GM21526 (cell line): Measurements from ENCODE around the gene SMOC1.

Experiments
- ATAC-seq: cut with Tn5 transposase; IDR thresholded peaks from one replicate; pipeline ENCODE4 v1.9.1; 2021; ENCODE audit warnings: moderate library complexity; ENCODE audit not compliant: unreplicated experiment, low FRiP score

Gene SMOC1

DNA sequence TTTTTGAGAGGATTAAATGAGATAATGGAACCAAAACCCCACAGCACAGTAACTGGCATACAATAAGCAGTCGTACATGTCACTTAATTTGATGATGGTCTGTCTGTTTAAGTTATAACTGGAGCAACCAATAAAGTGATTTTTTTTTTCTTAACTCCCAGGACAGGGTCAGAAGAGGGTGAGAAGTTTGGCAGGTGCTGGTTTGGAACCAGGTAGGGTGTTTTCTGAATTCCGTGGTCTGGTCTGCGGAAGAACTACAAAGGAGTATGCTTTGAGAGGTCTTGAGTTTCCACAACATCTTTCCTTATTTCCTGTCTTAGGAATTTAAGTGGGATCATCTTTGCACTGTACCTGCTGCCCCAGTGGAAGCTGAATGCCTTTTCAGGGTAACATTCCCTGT is 197.8 kb downstream of the SMOC1 start:
- ATAC-seq = no peak

- ATAC-seq = no peak
Measured at GRCh38 chr14:70077720-70078119, 198.5 kb downstream of the SMOC1 start.

DNA sequence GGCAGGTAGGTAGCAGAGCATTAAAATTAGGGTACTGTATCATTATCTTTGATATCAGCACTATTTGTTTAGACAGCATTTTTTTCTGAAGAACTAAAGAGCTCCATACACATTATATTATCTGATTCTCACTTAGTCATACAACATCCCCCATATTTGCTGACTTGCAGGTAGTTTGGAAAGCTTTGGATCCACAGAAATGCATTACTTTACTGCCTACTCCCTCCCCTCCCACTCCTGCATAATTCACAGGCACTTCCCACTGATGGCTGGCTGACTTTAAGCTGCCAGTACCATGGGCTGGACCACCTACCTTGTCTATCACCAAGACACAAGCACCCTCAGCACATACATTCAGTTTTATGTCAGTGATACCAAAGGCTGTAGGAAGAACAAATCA is 199.1 kb downstream of the SMOC1 start:
- ATAC-seq = no peak

DNA sequence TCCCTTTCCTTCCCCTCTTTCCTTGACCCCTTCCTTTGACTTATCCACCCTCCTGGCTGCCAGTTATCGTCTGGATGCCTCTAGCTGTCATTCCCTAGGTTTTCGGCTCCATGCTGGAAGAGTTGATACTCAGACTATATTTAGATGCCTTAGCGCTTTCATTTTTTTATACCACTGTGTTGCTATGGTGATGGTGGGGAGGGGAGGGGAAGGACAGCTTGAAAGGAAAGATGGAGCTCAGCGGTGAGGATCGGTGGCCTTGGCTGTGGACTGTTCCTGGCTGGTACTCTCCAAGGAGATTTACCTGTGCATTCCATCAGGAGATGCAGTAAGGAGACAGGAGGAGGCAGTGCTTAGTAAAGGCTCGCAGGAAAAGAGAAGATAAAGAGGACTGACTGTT is 200.9 kb downstream of the SMOC1 start:
- ATAC-seq = no peak
